HG02943 (cell line): ENCODE results near the gene UNC50.
"Not testable (repeated sequence)": the region's sequence is repeated elsewhere in the genome, so short reads cannot be mapped to it uniquely, and the experiment has no call there.

Source experiments
- ATAC-seq: cut with Tn5 transposase; IDR thresholded peaks from one replicate; pipeline ENCODE4 v1.9.1; 2021; ENCODE audit warnings: mild to moderate bottlenecking, low read depth, moderate library complexity; ENCODE audit not compliant: unreplicated experiment

The UNC50 gene

GRCh38 chr2:98573426-98573825 lies 35.0 kb upstream of the UNC50 start:
- no peak for ATAC-seq

GRCh38 chr2:98576666-98577312 lies 31.6 kb upstream of the UNC50 start:
- ATAC-seq, result no peak

GRCh38 chr2:98577313-98577712 lies 31.1 kb upstream of the UNC50 start:
- ATAC-seq, result no peak

GRCh38 chr2:98578231-98578630 lies 30.2 kb upstream of the UNC50 start:
- ATAC-seq, result no peak

GRCh38 chr2:98579926-98580325 lies 28.5 kb upstream of the UNC50 start:
- ATAC-seq, result no peak

- no peak for ATAC-seq
Observed at GRCh38 chr2:98580656-98581284, 27.6 kb upstream of the UNC50 start.

- no peak for ATAC-seq
Observed at GRCh38 chr2:98582523-98582922, 25.9 kb upstream of the UNC50 start.

GRCh38 chr2:98583276-98583675 lies 25.1 kb upstream of the UNC50 start:
- no peak for ATAC-seq

GRCh38 chr2:98583816-98584618 lies 24.4 kb upstream of the UNC50 start:
- ATAC-seq, result no peak

- no peak for ATAC-seq
Observed at GRCh38 chr2:98585386-98585785, 23.0 kb upstream of the UNC50 start.

GRCh38 chr2:98586551-98587140 lies 21.7 kb upstream of the UNC50 start:
- no peak for ATAC-seq

GRCh38 chr2:98588880-98589431 lies 19.4 kb upstream of the UNC50 start:
- no peak for ATAC-seq

GRCh38 chr2:98589489-98589888 lies 18.9 kb upstream of the UNC50 start:
- ATAC-seq, result no peak

- no peak for ATAC-seq
Observed at GRCh38 chr2:98592565-98592964, 15.8 kb upstream of the UNC50 start.

- not testable (repeated sequence) for ATAC-seq
Observed at GRCh38 chr2:98594665-98595064, 13.7 kb upstream of the UNC50 start.

- ATAC-seq, result no peak
Observed at GRCh38 chr2:98598781-98599428, 9.5 kb upstream of the UNC50 start.

- ATAC-seq, result no peak
Observed at GRCh38 chr2:98601532-98602132, 6.8 kb upstream of the UNC50 start.

- ATAC-seq, result no peak
Observed at GRCh38 chr2:98604547-98604946, 3.8 kb upstream of the UNC50 start.

- no peak for ATAC-seq
Observed at GRCh38 chr2:98605076-98605475, 3.3 kb upstream of the UNC50 start.

GRCh38 chr2:98606431-98606830 lies 2.0 kb upstream of the UNC50 start:
- no peak for ATAC-seq
